Middle frontal gyrus (tissue), 1 donor: Measurements from ENCODE around the gene TPGS2.
A peak's percentile ranks its signal among the peaks of the same experiment; 100 is the strongest.
"Not testable (repeated sequence)": the region's sequence is repeated elsewhere in the genome, so short reads cannot be mapped to it uniquely, and the experiment has no call there.

ENCODE experiments used
- DNase-seq: peaks from one replicate; pipeline ENCODE4 v3.0.0-alpha.2; 2015; ENCODE audit warnings: low spot score; ENCODE audit errors: extremely low spot score

TPGS2 gene

DNA sequence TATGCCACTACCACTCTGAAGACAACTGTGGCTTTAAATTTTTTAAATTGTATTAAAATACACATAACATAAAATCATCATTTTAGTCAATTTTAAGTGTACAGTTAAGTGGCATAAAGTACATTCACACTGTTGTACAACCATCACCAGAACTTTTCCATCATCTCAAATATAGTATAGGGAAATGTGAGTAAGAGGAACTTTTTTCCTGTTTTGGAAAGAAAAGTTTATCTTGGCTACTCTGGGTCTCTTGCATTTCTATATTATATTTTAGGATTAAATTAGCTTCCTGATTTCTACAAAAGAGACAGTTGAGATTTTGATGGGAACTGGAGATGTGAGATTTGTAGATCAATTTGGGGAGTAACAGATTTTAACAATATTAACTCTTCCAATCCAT is 3.3 kb downstream of the TPGS2 start:
- DNase-seq = no peak

GRCh38 chr18:36821681-36822080 is 7.1 kb downstream of the TPGS2 start:
- no peak for DNase-seq

DNA sequence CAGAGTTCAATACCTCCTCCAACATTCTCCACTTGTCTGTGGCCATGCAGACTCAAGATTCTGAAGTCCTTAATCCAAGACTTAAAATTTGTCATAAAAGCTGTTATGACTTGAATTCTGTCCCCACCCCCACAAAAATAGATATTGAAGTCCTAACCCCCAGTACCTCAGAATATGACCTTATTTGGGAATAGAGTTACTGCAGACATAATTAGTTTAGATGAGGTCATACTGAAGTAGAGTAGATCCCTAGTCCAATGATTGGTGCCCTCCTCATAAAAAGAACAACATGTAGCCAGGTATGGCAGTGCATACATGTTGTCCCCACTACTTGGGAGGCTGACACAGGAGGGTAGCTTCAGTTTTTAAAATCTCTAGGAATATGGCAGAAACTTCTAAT is 9.2 kb downstream of the TPGS2 start:
- no peak for DNase-seq

DNA sequence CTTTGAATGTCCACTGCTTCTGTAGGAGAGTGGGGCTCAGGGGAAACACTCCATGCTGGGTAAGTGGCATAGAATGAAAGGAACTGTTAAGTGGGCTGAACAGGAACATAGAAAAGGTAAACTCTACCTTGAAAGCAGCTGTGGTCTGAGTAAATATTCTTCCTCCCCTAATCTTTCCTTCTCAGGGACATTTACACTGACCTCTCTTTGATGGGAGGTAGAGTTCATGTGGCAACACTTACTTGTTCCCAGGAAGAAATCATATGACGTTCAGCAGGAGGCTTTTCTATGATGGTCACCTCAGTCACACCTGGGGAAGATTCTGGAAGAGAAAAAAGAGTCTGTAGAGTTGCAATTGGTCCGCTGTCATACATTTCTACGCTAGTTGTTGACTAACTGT is 10.2 kb downstream of the TPGS2 start:
- no peak for DNase-seq

DNA sequence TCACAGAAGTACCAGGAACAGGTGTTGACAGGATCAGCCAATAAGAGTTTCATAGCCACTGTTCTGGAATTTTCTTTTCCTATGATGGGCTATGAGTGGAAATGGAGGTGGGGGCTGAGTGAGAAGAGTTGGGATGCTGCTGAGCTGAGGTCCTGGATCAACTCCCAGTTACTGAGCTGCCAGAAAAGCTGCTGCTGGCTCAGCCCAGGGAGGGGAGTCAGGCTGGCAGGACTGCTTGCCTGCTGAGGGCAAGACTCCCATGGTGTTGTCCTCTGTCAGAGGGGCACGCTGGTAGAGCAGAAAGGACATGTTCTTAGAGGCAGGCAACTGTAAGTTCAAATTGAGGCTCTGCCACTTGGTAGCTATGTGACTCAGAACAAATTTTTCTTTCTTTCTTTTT is 11.8 kb downstream of the TPGS2 start:
- DNase-seq = no peak

DNA sequence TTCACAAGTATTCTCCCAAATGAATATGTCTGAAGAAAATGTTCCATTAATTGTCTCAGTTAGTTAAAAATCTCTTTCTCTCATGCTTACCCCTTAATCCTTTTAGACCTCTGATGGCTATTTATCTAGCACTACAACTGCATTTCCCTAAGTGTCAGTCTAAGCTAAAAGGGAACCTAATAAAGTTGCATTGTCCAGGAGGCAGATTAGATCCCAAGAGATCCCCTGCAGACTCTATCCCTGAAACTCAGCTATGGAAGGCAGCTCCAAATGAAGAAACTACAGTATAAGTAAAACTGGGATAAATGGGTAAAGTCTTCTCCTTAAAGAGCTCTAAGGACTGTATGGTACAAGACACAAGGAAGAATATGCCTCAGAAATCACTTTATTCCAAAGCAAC is 12.7 kb downstream of the TPGS2 start:
- DNase-seq = not testable (repeated sequence)

DNA sequence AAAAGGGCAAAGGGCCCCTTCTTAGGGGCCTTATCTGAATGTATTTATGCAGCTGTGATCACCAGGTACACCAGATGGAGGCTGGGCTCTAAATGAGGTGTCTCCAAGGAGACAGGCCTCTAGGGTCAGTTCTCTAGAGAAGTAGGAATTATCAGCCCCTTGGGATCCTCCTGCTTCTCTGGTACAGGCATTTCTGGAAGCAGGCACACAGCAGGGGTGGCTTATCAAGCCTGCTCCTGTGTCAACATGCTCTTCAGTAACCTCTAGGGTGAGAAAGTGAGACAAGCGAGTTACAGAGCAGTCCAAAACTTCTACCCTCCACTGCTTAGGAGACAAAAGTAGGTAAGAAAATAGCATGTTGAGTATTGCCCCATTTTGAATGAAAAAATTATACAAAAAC is 13.8 kb downstream of the TPGS2 start:
- DNase-seq = no peak

- no peak for DNase-seq
Observed at GRCh38 chr18:36813824-36814223, 15.0 kb downstream of the TPGS2 start.

DNA sequence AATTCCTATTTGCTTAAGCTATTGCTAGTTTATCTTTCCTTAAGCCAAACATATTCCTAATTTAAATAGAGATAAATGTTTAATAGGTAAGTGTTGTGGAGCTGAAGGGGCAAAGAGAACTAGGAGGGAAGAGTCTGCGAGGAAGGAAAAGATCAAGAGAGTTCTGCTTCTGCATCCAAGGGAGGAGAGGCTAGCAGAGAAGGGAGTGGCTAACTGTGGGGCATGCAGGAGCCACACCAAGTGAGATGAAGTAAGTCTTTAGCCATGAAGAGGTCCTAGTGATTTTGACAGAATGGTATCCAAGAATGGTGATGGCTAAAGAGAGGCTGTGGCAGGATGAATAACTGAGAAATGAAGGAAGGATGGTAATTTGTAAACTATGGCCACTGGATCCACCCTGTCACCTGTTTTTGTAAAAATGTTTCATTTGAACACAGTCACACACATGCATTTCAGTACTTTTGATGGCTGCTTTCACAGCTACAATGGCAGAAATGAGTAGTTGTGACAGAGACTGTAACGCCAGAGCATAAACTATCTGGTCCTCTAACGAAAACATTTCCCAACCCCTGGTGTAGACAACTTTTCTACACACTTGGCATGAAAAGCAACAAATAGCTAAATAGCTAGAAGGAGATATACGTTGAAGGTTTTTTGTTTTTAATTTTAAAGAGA is 15.6 kb downstream of the TPGS2 start:
- DNase-seq = no peak

DNA sequence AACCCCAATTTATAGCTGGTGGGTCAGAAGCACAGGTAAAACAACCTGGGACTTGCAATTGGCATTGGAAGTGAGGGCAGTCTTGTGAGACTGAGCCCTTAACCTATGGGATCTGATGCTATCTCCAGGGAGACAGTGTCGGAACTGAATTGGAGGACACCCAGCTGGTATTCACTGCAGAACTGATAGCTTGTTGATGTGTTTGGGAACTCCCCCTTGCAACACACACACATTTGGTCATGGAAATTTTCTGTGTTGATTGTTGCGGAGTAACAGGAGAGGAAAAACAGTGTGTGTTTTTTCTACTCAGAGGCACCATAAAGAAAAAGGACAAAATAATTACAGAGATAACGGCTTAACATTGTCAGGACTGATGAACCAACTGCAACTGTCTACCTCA is 16.1 kb downstream of the TPGS2 start:
- no peak for DNase-seq

- DNase-seq = no peak
Observed at GRCh38 chr18:36811955-36812354, 16.8 kb downstream of the TPGS2 start.

- DNase-seq = no peak
Observed at GRCh38 chr18:36811430-36811829, 17.4 kb downstream of the TPGS2 start.

GRCh38 chr18:36809590-36810381 is 19.0 kb downstream of the TPGS2 start:
- DNase-seq = peak; percentile 59

GRCh38 chr18:36808681-36809080 is 20.1 kb downstream of the TPGS2 start:
- no peak for DNase-seq

- DNase-seq = no peak
Observed at GRCh38 chr18:36805105-36805504, 23.7 kb downstream of the TPGS2 start.

- no peak for DNase-seq
Observed at GRCh38 chr18:36798738-36799473, 29.9 kb downstream of the TPGS2 start.

DNA sequence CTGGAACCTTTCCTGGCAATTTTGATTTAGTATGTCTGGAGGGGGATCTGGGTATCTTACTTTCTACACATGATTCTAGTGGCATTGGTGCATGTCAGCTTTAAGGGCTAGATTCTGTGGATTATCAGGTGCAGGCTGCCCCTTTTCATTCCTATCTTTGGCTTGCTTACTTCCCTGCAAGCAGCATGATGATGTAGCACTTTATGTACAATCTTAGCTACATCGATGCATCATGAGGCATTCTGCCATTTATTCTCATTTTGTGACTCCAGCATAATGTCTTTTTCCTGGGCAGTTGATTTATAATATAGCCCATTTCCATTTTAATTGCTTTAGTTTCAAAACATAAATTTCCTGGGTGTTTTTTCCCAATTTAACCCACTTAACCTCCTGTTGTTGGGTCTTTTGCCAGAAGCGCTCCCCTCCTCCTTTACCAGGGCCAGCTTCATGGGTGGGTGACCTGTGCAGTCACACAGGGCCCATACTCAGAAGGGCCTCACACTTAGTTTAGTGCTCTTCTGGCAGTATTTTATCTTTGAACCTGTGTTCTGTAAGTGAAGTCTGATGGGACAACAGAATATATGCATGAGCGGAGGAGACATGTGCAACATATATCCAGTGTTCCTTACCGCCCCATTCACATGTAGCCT is 36.0 kb downstream of the TPGS2 start:
- DNase-seq = no peak

- DNase-seq = no peak
Observed at GRCh38 chr18:36786686-36787085, 42.1 kb downstream of the TPGS2 start.

GRCh38 chr18:36783792-36784191 is 45.0 kb downstream of the TPGS2 start:
- no peak for DNase-seq

- no peak for DNase-seq
Observed at GRCh38 chr18:36782710-36783109, 46.1 kb downstream of the TPGS2 start.

DNA sequence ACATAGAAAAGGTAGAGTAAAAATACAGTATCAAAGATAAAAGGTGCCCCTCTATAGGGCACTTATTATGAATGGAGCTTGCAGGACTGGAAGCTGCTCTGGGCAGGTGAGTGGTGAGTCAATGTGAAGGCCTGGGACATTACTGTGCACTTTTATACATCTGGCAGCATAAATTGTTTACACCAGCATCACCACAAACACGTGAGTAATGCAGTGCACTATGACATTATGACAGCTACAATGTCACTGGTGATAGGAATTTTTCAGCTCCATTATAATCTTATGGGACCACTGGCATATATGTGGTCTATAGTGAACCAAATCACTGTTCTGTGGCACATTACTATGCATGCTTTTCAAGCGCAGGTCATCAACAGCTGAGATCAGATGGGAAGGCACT is 48.1 kb downstream of the TPGS2 start:
- DNase-seq = no peak

- no peak for DNase-seq
Observed at GRCh38 chr18:36777566-36777965, 51.2 kb downstream of the TPGS2 start.
